Stimulated activated CD4-positive, alpha-beta T cell treated with anti-CD3 and anti-CD28 coated beads, TNF-alpha, amount 100 ng/mL, for 4 hours (primary cell): ENCODE results near the gene FITM2.
"Not testable (repeated sequence)": the region's sequence is repeated elsewhere in the genome, so short reads cannot be mapped to it uniquely, and the experiment has no call there.

ENCODE experiments used
- DNase-seq, 3 experiments: peaks; one replicate each; pipeline ENCODE4 v3.0.0-alpha.2; 2020; ENCODE audit warnings: low read depth in 3 of 3

The FITM2 gene

GRCh38 chr20:44331201-44331600 lies 20.2 kb upstream of the FITM2 start:
- no peak for DNase-seq

DNA sequence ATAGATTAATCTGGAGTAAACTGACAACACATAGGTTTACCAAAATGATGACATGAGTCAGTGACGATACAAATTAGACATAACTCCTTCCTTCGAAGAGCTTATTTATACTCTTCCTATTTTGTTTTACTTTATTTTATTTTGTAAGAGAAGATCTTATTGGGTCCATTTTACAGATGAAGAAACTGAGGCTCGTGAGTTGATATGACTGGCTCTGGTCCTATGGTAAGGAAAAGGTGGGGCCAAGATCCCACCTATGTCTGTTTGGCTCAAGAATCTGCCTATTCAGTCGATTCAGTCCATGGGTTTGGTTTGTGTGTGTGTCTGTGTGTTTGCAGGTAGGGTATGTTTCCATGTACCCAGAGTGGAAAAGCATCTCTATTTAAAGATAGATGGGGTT lies 17.4 kb upstream of the FITM2 start:
- no peak for DNase-seq

DNA sequence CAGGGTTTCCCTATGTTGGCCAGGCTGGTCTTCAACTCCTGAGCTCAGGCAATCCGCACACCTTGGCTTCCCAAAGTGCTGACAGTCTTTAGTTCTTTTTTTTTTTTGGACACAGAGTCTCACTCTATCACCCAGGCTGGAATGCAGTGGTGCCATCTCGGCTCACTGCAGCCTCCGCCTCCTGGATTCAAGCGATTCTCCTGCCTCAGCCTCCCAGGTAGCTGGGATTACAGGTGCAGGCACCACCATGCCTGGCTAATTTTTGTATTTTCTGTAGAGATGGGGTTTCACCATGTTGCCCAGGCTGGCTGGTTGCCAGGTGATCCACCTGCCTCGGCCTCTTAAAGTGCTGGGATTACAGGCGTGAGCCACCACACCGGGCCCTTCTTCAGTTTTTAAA lies 16.7 kb upstream of the FITM2 start:
- not testable (repeated sequence) for DNase-seq

DNA sequence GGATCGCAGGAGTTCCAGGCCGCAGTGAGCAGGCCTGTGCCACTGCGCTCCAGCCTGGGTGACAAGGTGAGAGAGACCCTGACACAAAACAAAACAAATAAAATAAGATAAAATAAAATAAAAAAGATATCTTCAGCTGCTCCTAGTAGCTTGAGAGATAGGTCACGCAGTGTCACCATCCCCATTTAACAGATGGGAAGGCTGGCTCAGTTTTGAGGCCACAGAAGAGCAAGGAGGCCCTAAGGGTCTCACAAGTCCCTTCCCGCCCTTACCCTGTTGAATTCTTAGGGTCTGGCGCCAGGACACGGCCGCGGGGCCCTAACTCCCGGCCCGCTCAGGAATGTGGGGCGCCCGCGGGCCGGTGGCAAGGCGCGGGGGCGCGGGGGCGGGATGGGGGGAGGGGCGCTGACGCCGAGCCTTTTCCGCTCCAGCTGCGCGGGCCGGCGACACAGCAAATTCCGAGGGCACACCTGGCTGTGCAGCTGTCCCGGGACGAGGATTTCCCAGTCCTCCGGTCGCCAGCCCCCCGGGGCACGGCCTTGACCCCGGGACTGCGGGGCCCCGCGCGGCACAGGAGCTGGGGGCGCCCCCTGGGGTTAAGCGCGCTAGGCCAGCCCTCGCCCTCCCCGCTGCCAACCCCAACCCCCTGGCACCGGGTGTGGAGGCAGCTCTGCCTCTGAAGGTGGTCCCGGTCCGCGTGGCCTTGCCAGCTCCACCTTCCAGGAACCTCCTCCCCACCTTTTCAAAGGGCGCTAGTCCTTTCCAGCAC lies 15.6 kb upstream of the FITM2 start:
- DNase-seq, result peak in 1 of 3 experiments; percentile 18

- no peak for DNase-seq
Observed at GRCh38 chr20:44324343-44324742, 13.3 kb upstream of the FITM2 start.

- no peak for DNase-seq
Observed at GRCh38 chr20:44319839-44320422, 8.9 kb upstream of the FITM2 start.

GRCh38 chr20:44314870-44315269 lies 3.9 kb upstream of the FITM2 start:
- DNase-seq, result no peak

- no peak for DNase-seq
Observed at GRCh38 chr20:44309763-44310663, 989 bp downstream of the FITM2 start.

DNA sequence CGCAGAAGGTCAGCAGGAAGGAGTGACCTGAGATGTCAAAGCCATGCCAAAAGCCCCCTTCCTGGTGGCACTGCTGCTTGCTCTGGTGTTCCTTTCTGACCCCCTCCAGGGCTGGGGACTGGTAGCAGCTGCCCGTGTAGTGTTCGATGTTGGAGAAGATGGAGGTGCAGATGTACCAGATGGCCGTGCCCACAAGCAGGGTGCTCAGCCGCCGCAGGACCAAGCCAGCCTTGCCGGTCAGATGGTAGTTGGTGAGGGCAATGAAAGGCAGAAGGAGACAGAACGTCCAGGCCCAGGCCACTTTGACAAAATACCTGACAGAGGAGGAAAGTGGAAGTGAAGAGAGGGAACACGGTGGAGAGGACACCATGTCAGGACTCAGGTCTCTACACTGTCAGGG lies 4.1 kb downstream of the FITM2 start:
- no peak for DNase-seq

DNA sequence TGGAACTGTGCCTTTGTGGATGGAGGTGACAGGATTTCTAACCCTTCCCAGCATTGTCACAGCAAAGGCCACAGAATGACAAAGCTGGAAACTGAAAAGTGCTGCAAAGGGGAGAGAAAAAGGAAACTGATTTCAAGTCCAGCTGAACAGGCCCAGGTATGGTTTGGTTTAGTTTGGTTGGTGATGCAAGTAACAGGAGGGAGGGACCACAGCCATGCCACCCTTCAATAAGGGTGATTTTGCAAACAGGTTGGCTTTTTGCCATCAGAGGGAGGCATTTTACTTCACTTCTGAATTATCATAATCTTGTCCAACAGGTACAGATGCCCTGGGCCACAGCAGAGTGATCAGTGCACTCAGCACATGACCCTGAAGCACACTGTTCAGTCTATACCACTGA lies 6.6 kb downstream of the FITM2 start:
- DNase-seq, result no peak

- DNase-seq, result no peak
Observed at GRCh38 chr20:44302736-44303135, 8.3 kb downstream of the FITM2 start.

GRCh38 chr20:44302026-44302669 lies 8.9 kb downstream of the FITM2 start:
- no peak for DNase-seq

DNA sequence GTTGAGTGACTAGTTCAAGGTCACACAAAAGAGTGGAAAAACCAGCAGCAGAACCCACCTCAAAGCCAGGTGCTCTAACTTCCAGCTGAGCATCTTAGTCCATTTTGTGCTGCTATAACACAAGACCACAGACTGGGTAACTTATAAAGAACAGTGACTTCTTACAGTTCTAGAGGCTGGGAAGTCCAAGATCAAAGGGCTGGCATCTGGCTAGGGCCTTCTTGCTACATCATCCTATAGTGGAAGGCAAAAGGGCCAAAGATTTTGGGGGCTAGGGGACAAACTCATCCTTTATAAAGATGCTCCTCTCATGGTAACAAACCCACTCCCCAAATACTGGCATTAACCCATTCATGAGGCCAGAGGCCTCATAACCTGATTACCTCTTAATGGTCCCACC lies 9.7 kb downstream of the FITM2 start:
- no peak for DNase-seq

DNA sequence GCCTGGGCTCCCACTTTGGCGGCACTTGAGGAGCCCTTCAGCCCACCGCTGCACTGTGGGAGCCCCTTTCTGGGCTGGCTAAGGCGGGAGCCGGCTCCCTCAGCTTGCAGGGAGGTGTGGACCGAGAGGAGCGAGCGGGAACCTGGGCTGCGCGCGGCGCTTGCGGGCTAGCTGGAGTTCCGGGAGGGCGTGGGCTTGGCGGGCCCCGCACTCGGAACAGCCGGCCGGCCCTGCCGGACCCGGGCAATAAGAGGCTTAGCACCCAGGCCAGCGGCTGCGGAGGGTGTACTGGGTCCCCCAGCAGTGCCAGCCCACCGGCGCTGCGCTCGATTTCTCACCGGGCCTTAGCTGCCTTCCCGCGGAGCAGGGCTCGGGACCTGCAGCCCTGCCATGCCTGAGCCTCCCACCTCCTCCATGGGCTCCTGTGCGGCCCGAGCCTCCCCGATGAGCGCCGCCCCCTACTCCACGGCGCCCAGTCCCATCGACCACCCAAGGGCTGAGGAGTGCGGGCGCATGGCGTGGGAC lies 11.9 kb downstream of the FITM2 start:
- DNase-seq, result not testable (repeated sequence)

GRCh38 chr20:44297721-44298120 lies 13.3 kb downstream of the FITM2 start:
- DNase-seq, result no peak

DNA sequence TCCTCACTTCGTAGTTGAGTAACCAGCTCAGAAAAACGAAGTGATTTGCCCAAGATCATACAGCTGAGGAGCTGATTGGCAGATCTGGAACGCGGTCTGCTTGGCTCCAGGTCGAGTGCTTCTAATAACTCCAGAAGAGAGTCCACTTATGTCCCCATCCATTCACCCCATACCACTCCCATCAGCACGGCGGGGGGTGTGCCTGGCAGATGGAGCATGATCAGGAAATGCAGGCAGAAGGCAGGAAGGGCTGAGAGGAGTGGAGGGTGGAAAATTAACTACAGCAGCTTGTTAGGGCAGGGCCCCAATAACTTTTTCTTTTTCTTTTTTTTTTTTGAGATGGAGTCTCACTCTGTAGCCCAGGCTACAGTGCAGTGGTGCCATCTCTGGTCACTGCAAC lies 15.0 kb downstream of the FITM2 start:
- DNase-seq, result no peak

DNA sequence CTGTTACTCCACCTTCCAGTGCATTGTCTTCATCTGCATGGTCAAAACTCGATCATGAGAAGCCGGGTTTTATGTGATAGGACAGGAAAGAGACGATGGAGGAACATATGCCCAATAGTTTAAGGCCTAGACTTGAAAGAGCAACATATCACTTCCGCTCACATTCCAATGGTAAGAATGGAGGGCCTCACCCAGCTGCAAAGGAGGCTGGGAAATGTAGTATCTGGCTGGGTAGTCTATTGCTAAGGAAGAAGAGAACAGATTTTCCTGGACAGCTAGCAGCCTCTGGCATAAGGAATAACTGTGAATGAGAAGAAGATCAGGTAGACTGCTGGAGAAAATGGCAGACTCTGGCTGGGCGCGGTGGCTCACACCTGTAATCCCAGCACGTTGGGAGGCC lies 19.2 kb downstream of the FITM2 start:
- no peak for DNase-seq

GRCh38 chr20:44288252-44288651 lies 22.8 kb downstream of the FITM2 start:
- DNase-seq, result no peak

GRCh38 chr20:44287272-44288097 lies 23.5 kb downstream of the FITM2 start:
- no peak for DNase-seq

DNA sequence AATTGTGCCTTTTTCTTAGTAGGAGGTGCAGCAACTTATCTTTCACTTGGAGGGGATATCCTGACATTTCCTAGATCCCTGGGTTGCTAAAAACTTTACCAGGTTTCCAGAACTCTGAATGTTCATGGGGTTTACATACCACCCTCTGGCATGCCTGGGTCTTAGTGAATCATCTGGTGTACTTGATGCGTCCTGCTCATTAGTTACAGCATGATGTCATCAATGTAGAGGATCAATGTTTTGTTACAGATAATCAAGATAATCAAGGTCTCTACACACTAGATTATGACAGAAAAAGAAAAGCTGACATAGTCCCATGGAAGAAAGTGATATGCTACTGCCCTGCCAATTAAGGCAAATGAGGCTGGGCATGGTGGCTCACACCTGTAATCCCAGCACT lies 27.0 kb downstream of the FITM2 start:
- DNase-seq, result no peak

DNA sequence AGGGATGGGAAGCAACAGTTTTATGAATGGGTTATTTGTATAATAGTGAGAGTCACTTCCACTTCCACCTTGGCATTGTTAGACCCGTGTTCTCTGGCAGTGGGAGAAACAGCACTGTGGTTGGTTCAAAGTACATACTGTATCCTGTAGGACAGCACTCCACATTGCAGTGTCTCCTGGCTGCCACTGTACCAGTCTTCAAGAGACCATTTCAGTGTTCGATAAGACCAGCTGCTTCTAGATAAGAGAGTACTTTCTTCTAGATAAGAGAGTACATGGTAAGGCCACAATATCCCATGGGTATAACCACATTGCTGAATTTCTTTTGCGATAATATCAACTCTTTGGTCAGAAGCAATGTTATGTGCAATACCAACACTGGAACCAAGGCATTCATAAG lies 28.8 kb downstream of the FITM2 start:
- DNase-seq, result no peak
